HCEC 1CT (cell line): Measurements from ENCODE around the gene GRB2.
"Not testable (repeated sequence)": the region's sequence is repeated elsewhere in the genome, so short reads cannot be mapped to it uniquely, and the experiment has no call there.

Experiments used
- DNase-seq: peaks from one replicate; pipeline ENCODE4 v3.0.0-alpha.2; 2017

GRB2 gene

GRCh38 chr17:75315541-75316243 lies 89.8 kb downstream of the GRB2 start:
- DNase-seq = peak; percentile 57

DNA sequence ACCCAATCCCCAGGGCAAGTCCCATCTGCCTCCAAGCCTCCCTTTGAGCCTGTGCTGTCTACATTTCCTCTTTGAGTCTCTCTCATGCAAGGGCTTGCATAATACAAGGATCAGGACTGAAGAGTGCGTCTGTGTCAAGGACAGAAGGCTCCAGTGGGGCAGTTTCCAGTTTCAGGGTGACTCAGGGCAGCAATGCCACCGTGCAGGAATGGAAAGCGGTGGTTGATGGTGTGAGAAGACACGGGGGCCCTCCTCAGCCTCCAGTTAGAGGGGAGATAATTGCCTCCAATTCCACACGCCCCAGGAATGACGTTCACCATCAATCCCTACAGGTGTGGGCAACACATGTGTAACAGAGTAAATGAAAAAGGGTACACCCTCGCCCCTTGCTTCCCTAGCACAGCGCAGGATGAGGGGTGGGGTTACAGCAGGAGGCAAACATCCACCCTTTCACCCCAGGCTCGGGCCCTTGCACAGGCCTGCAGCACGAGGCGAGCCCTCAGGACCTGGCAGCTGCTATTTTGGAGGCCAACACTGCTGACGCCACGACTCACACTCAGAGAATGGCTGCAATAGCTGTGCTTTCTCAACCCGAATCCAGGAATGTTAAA lies 91.4 kb downstream of the GRB2 start:
- DNase-seq = peak; percentile 4

GRCh38 chr17:75308732-75309629 lies 96.5 kb downstream of the GRB2 start:
- DNase-seq = no peak

DNA sequence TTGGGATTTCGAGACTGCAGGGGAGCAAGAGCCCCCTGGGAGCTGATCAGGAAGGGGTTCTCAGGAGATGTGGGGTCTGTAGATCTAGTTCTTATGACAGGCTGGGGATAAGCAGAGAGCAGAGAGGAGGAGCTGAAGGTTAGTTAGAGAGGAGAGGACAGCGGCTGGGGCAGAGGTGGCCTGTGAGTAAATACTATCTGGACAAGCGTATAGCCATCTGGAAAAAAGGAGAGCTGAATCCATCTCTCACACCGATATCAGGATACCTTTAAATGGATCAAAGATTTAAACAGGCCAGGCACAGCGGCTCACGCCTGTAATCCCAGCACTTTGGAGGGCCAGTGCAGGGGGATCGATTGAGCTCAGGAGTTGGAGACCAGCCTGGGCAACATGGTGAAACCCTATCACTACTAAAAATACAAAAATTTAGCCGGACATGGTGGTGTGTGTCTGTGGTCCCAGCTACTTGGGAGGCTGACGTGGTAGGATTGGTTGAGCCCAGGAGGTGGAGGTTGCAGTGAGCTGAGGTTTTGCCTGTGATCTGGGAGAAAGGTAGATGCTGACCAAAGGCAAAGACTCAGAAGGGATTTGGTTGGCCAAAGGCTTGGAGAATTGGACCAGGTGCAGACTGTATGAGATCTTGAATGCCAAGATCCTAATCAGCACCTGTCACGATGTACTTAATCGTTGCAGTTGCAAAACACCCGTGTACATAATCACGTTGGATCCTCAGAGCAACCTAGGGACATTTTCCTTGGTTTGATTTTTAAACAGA lies 97.3 kb downstream of the GRB2 start:
- DNase-seq = no peak

- no peak for DNase-seq
Observed at GRCh38 chr17:75301502-75302206, 103.8 kb downstream of the GRB2 start.

- DNase-seq = no peak
Observed at GRCh38 chr17:75301049-75301448, 104.4 kb downstream of the GRB2 start.

DNA sequence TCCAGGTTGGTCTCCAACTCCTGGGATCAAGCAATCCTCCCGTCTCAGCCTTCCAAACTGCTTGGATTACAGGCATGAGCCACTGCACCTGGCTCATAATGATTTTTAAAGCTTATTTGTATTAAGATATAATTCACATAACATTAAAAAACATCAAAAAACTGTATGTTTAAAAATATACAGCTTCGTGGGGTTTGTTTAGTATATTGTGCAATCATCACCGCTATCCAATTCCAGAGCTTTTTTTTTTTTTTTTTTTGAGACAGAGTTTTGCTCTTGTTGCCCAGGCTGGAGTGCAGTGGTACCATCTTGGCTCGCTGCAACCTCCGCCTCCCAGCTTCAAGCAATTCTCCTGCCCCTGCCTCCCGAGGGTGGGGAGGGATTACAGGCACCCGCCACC lies 105.2 kb downstream of the GRB2 start:
- DNase-seq = no peak

GRCh38 chr17:75295201-75296158 lies 110.0 kb downstream of the GRB2 start:
- no peak for DNase-seq

GRCh38 chr17:75292810-75293448 lies 112.5 kb downstream of the GRB2 start:
- DNase-seq = not testable (repeated sequence)

DNA sequence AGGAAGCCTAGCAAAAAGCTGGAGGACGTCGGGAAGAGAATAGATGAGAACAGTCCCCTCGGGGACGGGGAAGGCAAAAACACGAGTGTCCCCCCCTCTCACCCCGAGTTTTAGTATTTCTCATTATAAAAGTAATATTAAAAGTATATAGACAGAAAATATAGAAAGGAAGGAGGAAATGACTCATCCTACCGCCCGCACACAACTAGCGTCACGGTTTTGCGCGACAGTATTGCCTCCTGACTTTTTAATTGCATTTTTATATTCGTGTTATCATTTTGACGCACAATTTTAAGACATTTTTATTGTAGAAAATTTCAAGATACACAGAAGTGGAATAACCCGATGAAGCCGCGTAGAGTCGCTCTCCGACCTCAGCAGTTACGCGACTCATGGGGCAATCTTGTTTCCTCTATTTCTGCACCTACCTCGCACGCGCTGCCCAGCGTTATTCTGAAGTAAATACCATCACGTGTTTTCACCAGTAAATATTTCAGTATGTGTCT lies 115.6 kb downstream of the GRB2 start:
- peak; percentile 53 for DNase-seq

- peak; percentile 100 for DNase-seq
Observed at GRCh38 chr17:75289115-75289831, 116.2 kb downstream of the GRB2 start, which contains the start of gene SLC25A19. TSS of gene SLC25A19 (minus strand) at chr17:75289433. CDS start at chr17:75286764, 2,669 bp downstream.

GRCh38 chr17:75288770-75289114 lies 116.7 kb downstream of the GRB2 start:
- DNase-seq = no peak

DNA sequence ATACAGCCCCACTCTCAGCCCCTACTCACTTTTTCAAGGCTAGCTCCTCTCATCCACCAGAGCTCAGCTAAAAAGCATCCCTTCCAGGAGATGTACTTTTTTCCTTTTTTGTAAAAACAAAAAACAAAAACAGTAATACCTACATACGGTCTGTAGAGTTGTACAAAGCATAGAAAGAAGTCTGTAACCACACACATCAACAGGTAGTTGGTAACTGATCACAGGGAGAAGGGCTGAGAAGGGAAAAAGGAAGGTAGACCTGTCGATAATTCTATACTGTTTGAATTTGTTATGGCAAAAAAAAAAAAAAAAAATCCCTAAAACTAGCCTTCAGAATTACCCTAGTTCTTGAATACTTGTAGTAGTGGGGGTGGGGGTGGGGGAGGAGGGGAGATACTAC lies 117.1 kb downstream of the GRB2 start:
- DNase-seq = no peak

DNA sequence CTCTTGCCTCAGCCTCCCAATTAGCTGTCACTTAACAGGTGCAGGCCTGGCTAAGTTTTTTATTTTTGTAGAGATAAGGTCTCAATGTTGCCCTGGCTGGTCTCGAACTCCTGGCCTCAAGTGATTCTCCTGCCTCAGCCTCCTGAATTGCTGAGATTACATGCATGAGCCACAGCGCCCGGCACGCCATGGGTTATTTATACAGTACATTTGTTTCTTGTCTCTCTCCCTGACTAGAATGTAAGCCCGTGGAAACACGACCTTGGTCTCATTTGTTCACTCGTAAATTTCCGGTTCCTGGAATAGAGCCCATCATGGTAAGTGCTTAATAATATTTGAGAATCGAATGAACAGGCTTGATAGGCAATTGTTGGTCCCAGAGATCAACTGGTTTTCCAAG lies 118.3 kb downstream of the GRB2 start:
- DNase-seq = no peak

GRCh38 chr17:75285123-75285522 lies 120.4 kb downstream of the GRB2 start:
- DNase-seq = no peak

GRCh38 chr17:75280189-75280588 lies 125.3 kb downstream of the GRB2 start:
- not testable (repeated sequence) for DNase-seq

GRCh38 chr17:75277664-75278071 lies 127.8 kb downstream of the GRB2 start:
- DNase-seq = no peak

- DNase-seq = peak; percentile 88
Observed at GRCh38 chr17:75273977-75274708, 131.3 kb downstream of the GRB2 start.

- no peak for DNase-seq
Observed at GRCh38 chr17:75272848-75273184, 132.7 kb downstream of the GRB2 start.
